HG03097 (cell line): Measurements from ENCODE around the gene ARHGAP42.

Experiments
- ATAC-seq: cut with Tn5 transposase; IDR thresholded peaks from one replicate; pipeline ENCODE4 v1.9.1; 2021; ENCODE audit not compliant: unreplicated experiment, low FRiP score

ARHGAP42 gene

DNA sequence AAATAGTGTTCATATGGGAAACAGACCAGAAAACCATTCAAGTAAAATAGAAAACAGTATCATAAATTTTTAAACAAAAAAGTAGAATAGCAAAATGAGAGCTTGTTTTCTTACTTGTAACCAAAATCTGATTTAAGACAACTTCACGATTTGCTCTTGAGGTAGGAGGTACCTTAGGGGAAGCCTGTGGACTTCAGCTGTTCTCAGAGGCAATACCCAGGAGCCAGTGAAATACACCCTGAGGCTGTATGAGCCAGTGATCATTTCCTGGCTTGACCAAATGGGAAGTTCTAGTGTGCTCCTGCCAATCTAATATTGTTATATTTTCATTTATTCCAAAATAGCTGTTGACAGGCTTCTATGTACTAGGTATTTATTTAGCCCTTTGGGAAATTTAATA lies 104.8 kb downstream of the ARHGAP42 start:
- ATAC-seq, result no peak

DNA sequence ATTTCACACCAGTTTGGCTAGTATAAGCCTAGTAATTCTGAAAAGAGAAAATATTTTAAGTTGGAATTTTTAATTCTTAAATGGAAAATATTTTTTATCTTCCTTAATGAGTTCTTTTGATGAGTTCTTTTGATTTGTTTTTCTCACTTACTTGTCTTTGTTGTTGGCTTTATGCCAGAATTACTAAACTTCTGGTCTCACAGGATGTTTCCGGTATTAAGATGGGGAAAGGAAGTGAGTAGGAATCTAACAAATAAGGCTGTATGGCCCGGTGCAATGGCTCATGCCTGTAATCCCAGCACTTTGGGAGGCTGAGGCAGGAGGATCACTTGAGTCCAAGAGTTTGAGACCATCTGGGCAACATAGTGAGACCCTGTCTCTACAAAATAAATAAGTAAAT lies 106.4 kb downstream of the ARHGAP42 start:
- ATAC-seq, result no peak

DNA sequence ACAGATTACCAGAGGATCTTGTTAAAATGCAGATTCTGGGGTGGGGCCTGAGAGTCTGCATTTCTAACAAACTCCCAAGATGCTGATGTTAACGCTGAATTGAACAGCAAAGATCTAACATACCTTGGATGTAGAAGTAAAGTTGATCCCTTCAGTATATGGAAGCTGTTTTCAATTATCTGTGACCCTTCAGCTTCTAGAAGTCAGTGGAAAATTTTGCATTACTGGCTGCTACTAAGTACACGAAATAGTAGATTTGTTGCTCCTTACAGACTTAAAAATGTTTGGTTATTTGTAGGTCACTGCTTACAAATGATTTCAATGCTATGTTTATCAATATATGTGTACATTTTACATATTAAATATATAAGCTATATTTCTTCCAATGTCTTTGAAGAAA lies 107.4 kb downstream of the ARHGAP42 start:
- ATAC-seq, result no peak

DNA sequence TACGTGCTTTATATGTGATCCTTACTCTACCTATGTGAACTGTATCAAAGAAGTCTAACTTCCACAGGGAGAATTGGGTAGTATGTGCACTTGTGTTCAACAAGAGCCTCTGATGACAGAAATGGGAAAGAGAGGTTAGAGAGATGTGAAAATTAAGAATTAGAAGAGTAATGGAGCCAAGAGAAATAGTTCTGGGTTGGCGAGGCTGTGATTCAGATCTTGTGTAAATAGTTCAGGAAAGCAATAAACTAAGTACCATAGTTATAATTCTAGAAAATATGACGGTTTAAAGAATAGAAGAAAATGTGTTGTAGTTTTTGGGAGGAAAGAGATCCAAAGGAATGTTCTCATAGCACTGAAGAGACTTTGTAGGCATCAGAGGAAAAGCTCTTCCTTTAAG lies 112.4 kb downstream of the ARHGAP42 start:
- ATAC-seq, result no peak

DNA sequence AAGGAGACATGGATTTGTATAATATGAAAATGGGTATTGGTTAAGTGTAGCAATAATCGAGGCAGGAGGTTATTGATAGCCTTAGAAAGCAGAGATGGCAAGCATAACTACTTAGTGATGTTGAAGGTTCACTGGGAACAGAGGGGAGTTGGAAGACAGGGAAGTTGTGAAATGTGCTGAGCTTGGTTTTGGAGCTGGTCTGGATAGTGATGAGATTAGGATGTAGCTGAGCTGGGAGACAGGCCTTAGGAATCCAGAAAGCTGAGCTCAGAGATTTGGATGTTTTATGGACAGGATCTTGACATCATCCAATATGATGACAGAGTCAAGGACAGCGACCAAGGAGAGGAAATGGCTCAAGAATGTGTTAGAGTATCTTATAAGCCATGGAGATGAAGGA lies 113.1 kb downstream of the ARHGAP42 start:
- no peak for ATAC-seq

DNA sequence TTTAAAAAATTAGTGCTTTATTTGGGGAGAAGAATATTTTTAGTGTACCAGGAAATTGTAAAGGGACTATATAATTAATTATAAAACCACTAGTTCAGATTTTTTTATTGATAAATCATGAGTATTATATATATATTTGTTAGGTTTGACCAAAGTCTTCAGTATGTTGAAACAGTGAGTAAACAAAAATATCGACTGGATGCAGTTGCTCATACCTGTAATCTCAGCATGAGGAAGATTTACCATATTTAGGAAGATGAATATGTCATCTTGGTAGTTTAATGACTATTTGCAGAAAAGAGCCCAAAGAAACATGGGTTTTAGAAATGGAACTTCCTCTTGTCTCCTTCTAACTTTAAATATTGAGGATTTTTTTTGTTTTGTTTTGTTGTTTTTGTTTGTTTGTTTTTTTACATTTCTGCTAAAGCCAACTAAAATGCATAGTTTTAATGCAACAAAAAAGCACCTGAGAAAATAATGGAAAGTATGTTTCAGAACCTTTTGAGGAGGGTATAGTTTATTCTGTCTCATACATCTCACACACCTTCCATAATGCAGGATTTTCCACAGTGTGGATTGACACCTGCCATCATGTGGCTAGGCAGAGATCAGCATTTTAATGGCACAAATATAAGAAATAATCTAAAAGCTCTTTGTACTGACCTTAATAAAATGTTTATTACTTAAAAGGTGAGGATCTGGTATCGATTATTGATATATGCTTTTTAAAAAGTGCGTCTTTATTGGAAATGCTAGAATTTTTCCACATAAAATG lies 114.3 kb downstream of the ARHGAP42 start:
- no peak for ATAC-seq

DNA sequence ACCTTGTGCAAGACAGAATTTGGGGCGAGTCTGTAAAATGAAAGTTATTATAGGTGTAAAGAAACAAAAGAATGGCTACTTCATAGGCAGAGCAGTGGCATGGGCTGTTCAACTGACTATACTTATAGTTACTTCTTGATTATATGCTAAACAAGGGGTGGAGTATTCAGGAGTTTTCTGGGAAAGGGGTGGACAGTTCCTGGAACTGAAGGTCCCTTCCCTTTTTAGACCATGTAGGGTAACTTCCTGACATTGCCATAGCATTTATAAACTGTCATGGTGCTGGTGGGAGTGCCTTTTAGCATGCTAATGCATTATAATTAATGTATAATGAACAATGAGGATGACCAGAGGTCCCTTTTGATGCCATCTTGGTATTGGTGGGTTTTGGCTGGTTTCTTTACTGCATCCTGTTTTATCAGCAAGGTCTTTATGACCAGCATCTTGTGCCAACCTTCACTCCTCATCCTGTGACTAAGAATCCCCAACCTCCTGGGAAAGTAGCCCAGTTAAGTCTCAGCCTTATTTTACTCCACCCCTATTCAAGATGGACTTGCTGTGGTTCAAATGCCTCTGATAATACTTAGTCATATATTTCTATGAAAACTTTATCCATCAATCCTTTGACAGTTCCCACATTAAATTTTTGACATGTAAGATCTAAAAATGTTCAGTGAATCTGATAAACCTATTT lies 118.6 kb downstream of the ARHGAP42 start:
- ATAC-seq, result no peak

DNA sequence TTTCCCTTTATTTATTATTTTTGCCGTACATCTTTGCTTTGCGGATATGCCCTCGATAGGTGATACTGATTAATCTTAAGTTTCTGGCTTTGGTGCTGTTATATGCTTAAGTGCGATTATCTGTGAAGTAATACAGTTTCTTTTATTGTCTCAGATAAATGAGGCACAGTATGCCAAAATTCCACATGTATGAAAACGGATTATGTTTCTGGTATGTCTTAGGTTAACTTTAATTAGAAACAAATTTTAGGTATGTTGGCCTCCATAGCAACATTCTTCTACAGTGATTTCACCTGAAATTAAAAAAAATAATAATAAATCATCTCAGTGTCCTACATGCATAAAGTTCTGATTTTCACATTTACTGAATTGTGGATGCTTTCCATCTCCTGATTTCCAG lies 119.2 kb downstream of the ARHGAP42 start:
- no peak for ATAC-seq

DNA sequence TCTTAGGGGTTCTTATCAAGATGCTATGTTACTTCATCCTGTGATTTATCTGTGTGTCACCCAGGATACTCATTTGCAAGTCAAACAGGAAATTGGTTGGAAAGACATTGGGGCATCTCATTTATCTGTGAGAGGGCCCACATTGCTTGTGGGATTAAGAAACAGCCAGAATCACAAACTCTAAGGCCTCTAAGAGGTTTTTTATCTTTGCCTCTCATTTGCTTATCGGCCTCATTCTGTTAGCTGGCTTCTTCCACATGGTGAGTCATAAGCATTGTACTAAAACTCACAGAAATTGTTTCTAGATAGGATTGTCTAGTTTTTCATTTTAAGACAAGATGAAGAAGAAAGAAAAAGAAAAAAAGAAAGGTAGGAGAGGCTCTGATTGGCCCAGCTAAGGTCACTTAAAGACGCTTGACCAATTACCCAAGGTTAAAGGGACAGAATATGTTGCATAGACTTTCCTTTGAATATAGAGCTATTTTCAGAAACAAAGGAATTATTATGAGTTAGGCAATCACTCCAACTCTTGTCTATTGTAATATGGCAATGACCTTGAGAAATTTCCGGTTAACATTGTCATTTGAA lies 121.9 kb downstream of the ARHGAP42 start:
- ATAC-seq, result no peak

DNA sequence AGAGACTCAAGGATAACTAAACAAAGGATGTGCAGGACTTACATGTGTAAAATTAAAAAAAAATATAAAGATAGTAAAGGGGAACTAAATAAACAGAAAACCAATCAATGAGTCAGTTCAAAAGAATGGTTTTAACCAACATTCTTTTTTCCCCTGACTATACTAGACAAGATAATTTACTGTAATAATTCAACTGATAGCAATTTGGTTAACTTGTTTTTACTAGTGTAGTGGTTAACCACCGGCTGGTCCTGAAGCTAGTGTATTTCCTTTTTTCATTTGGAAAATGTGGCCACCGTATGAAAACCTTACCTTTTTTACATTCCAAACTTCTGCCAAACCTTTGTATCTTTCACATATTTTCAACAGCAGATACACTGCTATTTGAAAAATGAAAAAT lies 123.1 kb downstream of the ARHGAP42 start:
- ATAC-seq, result no peak

DNA sequence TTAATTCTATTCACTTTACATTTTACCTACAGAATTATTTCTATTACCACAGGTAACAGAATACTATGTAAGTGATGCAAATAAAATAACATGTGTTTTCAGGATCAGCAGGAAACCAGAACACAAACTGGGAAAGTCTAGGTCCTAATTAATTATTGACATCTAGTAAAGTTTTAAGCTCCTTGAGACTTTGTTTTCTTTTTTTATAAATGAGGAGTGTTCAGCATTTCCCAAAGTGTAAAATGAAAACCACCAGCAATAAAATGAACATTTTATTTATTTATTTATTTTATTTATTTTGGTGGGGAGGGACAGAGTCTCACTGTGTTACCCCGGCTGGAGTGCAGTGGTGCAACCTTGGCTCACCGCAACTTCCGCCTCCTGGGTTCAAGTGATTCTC lies 123.6 kb downstream of the ARHGAP42 start:
- no peak for ATAC-seq

DNA sequence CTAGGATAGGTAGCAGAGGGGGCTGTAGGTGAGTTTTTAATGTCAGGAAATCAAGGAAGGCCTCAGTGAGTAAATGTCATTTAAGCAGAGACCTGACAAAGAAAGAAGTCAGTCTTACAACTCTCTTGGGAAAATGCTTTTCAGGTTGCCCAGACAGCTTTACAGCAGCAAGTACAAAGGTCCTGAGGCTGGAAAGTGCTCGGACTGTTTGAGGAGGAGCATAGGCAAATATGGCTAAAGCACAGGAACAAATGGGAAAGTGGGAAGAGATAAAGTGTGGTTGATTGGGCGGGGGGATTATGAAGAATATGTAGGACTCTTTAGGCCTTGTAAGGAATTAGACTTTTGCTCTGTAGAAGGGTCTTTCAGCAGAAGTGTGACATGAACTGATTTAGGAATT lies 125.4 kb downstream of the ARHGAP42 start:
- no peak for ATAC-seq

DNA sequence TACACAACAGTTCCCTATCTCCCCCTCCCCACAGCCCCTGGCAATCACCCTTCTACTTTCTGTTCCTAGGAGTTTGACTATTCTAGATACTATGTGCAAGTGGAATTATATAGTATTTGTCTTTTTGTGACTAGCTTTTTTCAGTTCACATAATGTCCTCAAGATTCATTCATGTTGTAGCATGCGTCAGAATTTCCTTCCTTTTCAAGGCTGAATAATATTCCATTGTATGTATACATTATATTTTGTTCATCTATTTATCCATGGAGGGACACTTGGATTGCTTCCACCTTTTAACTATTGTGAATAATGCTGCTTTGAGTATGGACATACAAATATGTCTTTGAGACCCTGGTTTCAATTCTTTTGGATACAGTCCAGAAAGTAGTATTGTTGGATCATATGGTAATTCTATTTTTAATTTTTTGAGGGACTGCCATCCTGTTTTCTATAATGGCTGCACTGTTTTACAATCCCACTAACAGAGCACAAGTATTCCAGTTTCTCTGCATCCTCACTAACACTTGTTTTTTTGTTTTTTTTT lies 128.8 kb downstream of the ARHGAP42 start:
- no peak for ATAC-seq

DNA sequence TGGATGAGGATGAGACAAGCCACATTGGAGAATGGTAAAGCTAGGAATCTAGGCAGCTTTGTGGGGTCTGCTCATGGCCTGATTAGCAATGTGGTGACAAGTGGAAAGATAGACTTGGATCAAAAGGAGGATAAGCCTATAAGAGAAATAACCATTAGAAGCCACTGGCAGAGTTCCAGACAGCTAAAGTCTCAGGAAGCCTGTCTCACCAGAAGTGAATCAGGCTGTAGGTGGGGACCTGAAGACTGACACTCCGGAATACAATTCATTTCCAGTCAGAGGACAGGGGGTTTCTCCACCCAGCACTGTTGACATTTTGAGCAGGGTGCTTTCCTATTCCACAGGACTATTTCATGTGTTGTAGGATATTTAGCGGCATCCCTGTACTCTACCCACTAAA lies 129.7 kb downstream of the ARHGAP42 start:
- ATAC-seq, result no peak

DNA sequence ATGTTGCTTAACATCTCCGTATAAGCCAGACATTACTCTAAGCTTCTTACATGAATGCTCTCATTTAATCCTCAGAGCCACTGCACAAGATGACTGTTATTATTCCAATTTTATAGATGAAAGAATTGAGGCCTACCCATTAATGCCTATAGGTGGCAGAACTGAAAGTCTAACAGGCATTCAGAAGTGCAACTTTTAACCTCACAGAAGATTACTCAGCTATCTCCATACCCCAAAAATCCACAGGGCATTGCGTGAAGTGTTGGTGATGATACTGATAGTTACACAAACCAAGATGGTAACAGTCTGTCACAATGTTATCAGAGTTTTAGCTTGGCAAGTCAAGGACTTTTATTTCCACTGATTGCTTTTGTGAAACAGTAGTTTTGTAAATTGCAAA lies 130.5 kb downstream of the ARHGAP42 start:
- ATAC-seq, result no peak

DNA sequence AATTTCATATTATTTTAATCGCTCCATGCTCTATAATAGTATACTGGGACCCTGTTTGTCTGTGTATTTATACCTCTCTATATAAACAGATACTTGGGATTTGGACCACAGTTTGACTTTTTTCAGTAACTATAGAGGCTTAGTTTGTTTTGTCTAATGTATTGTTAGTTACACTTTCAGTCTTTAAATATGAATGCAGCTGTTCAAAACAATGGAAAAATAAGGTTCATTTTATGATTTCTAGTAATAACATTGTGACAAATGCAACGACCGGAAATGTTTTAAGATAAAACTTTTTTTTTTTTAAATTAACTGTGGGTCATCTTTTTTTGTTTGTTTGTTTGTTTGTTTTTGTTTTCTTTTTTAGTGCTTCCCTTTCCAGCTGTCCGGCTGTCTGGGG lies 133.5 kb downstream of the ARHGAP42 start:
- ATAC-seq, result no peak

DNA sequence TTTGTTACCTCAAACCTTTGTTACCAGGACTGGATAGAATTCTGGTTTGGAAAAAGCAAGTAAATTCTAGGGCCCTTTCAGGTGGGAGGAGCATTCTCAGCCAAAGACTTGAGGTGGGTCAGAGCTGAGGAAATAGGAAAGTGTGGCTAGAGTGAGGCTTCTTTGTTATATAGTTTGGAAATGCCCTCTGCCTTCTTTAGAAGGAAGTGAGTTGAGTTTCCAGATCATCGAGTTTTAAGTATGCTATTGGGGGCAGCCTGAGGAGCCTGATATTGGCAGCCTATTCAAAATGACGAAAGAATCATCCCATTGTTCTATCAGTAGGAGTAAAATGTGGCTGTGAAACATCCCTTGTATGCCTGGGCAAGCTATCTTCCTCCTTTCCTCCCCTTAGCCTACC lies 134.1 kb downstream of the ARHGAP42 start:
- ATAC-seq, result no peak

DNA sequence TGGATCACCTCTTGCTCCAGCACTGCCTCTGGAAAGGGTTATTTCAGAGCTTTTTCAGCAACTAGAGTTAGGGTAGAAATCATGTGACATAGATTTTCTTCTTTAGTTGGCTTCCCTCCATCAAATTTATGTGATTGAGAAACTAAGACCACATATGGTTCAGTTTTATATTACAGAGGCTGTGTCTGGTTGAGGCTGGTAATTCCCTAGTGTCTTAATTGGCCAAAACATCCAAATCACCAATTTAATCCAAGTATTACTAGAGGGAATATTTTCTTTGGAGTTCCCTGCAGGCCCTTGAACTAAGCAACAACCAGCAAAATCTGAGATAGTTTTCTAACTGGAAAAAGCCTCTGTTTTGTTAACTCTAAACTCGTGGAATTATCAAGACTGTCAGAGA lies 136.3 kb downstream of the ARHGAP42 start:
- no peak for ATAC-seq

DNA sequence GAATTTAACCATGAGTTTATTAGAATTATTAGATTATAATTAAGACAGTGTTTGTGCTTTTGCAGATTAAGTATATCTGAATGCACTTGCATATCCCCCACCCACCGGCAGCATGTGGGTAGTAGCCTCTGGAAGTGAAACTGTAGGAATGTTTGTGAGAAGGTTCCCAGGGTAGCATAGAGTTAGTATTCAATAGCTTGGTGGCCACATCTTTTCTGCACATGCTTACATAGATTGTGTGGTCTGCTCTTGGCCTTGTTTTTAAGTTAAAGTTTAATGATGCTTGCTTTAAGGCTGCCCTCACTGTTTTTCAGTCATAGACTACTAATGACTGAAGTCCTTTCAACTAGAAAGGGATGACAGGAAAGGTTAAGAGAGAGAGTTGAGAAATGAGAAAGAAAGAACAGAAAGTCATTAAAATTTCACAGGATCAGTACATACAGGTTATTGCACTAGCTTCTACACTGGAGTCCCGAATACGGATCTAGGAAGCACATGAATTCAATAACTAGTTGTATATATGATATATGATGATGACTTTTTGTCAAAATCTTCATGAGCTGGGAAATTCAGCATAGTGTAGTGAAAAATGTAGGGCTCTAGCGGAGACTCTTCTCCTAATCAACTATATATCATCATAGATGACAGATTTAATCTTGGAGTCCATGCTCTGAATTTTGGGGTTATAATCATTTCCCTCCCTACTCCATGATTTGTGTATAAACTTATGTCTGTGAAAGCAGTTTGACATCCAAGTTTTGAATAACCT lies 137.1 kb downstream of the ARHGAP42 start:
- no peak for ATAC-seq

DNA sequence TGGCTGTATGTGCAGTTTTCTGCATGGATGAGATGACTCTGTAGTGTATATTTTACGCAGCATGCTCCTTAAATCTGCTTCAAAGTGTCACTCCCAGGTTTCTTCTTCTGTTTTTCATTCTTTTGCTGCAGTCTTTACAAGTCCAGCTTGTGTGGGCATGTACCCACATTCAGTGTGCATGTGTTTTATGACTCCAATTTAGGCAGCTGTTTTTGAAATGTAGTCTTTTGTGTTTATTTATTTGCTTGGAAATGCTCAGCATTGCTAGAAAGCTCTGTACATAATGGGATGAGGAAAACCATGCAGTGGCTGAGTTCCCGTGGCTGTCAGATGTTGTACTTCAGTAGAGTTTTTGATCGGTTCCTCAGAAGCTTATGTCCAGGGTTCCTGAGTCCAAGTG lies 138.5 kb downstream of the ARHGAP42 start:
- ATAC-seq, result no peak
